Body of pancreas (tissue), 4 donors: ENCODE measurements around the gene SERPINA1. TPM values are rescaled to one million over a fixed set of nuclear protein-coding genes. Genes with fewer than 3 reads are reported as not detected.

ENCODE experiments used
- ATAC-seq: fragments of 150-250 bp; one replicate; pipeline ENCODE4 v1.9.1; 2016
- DNase-seq, 4 donors: peaks; one replicate each; pipeline ENCODE4 v3.0.0-alpha.2; 2019
- H3K27ac ChIP-seq, 4 donors: fragments of 200-600 bp; sonication (generic); 1 replicate in 3 of 4; 2 replicates in 1 of 4; pipeline versions ENCODE4 v1.5.1 to v1.6.1; 2016 to 2019; ENCODE audit warnings: mild to moderate bottlenecking in 1 of 4, mixed read lengths in 1 of 4, moderate library complexity in 1 of 4
- H3K27me3 ChIP-seq, 2 donors: fragments of 200-600 bp; sonication (generic); one replicate each; pipeline ENCODE4 v1.6.0; 2016; ENCODE audit warnings: mild to moderate bottlenecking in 1 of 2
- H3K36me3 ChIP-seq, 2 donors: fragments of 200-600 bp; sonication (generic); replicated peaks in 1 of 2; 2 replicates each; pipeline ENCODE4 v1.5.1; 2016; ENCODE audit warnings: low read depth in 2 of 2; ENCODE audit not compliant: insufficient read depth in 1 of 2
- H3K4me1 ChIP-seq: fragments of 200-600 bp; sonication (generic); one replicate; pipeline ENCODE4 v1.6.0; 2016
- H3K4me3 ChIP-seq, 2 donors: fragments of 200-600 bp; sonication (generic); 1 replicate in 1 of 2; 2 replicates in 1 of 2; pipeline ENCODE4 v1.5.1; 2016 to 2019
- H3K9me3 ChIP-seq, 3 donors: fragments of 200-600 bp; sonication (generic); 1 replicate in 2 of 3; 2 replicates in 1 of 3; pipeline ENCODE4 v1.5.1; 2016
- POLR2A ChIP-seq, 3 donors: fragments of 450-650 bp; IDR thresholded peaks; one replicate each; pipeline ENCODE4 v1.6.1; 2016; ENCODE audit warnings: antibody characterized with exemption in 3 of 3, mild to moderate bottlenecking in 2 of 3
- WGBS, 2 donors: methylation state at CpG; one replicate each; pipeline ENCODE4 v1.1.5; 2017; 5-methylcytosine and 5-hydroxymethylcytosine counted together
- intact Hi-C: fragments of 100-400 bp; cut with DNase I; formaldehyde crosslinking; loops from one replicate; pipeline ENCODE4 v1.15.1; 2023
- total RNA-seq, 2 donors: library from RNA; depleted of rRNA; stranded (reverse); fragments of >200 nt; gene quantifications; one replicate each; pipeline ENCODE4 v1.1.0, GENCODE V29; 2016
- TF ChIP-seq, protein P1 (sequence below), 7 experiments: fragments of 450-650 bp in 4 of 7; fragments of 200-600 bp in 3 of 7; sonication (generic) in 3 of 7; IDR thresholded peaks; one replicate each; pipeline ENCODE4 v1.5.1; 2016 to 2019; ENCODE audit warnings: antibody characterized with exemption in 7 of 7

The SERPINA1 gene
- total RNA-seq, 2 donors from 2014 or later, result 77.8 to 86.4 TPM

DNA sequence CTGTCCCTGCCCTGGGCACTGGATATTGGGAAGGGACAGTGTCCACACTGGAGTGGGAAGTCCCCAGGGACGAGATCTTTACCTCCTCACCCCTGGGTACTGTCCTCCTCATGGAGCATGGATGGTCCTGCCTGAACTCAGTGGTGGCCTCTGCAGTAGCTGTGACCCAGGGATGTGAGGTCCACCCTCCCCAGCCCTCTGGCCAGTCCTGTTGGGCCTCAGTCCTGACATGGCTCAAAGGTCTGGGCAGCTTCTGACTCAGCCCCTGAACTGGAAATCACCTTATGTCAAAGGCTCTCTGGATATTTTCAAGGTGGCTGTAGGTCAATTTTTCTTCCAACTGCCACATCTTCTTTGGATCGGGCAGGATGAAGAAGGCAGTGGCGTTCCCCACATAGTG, 24.4 kb downstream of the SERPINA1 start:
- H3K27me3 ChIP-seq, result no peaks in the 10 kb centered on the region
- ATAC-seq (no peak), DNase-seq (no peak)
- H3K36me3 ChIP-seq, result no peaks in the 10 kb centered on the region
- no peak overlapping the region for H3K4me3 ChIP-seq
- intact Hi-C loops, result no loop called here
- no peak for TF ChIP-seq POLR2A (IDR thresholded peaks at IDR 0.05)
- TF ChIP-seq, protein P1, sequence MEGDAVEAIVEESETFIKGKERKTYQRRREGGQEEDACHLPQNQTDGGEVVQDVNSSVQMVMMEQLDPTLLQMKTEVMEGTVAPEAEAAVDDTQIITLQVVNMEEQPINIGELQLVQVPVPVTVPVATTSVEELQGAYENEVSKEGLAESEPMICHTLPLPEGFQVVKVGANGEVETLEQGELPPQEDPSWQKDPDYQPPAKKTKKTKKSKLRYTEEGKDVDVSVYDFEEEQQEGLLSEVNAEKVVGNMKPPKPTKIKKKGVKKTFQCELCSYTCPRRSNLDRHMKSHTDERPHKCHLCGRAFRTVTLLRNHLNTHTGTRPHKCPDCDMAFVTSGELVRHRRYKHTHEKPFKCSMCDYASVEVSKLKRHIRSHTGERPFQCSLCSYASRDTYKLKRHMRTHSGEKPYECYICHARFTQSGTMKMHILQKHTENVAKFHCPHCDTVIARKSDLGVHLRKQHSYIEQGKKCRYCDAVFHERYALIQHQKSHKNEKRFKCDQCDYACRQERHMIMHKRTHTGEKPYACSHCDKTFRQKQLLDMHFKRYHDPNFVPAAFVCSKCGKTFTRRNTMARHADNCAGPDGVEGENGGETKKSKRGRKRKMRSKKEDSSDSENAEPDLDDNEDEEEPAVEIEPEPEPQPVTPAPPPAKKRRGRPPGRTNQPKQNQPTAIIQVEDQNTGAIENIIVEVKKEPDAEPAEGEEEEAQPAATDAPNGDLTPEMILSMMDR (IDR thresholded peaks at IDR 0.05), result no peak
- no peaks in the 10 kb centered on the region for H3K4me1 ChIP-seq
- no peak overlapping the region for H3K27ac ChIP-seq
- no peaks in the 10 kb centered on the region for H3K9me3 ChIP-seq
- 67 to 71% methylated on average over 3 of the region's 3 CpGs for WGBS, 2 donors

DNA sequence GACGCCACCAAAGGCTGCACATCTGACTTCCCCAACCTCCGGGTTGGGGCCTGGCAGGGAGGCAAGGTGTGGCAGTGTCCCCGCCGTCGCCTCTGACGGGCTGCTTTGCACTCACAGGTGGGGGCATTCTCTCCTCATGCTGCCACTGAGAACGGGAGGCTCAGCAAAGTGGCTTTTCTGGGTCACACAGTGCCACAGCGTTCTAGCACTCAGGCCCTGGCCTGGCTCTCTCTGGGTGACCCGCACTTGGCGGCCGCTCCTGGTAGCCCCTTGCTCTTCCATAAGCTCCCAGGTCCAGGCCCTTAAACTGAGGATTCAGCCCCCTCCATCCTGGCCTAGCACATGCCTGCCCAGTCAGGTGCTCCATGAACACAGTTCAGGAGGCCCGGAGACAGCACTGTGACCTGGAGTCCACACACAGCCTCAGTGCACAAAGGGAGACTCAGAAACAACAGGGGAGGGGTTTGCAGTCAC, 25.2 kb downstream of the SERPINA1 start:
- H3K27ac ChIP-seq, result no peak overlapping the region
- ATAC-seq, result no peak
- no peaks in the 10 kb centered on the region for H3K9me3 ChIP-seq
- intact Hi-C loops, result no loop called here
- 76 to 80% methylated on average over 12 of the region's 12 CpGs for WGBS, 2 donors
- H3K4me1 ChIP-seq, result no peaks in the 10 kb centered on the region
- TF ChIP-seq, protein P1 (IDR thresholded peaks at IDR 0.05), result no peak
- TF ChIP-seq POLR2A (IDR thresholded peaks at IDR 0.05), result no peak
- no peaks in the 10 kb centered on the region for H3K27me3 ChIP-seq
- no peak for DNase-seq
- H3K36me3 ChIP-seq, result no peaks in the 10 kb centered on the region
- H3K4me3 ChIP-seq, result no peak overlapping the region

DNA sequence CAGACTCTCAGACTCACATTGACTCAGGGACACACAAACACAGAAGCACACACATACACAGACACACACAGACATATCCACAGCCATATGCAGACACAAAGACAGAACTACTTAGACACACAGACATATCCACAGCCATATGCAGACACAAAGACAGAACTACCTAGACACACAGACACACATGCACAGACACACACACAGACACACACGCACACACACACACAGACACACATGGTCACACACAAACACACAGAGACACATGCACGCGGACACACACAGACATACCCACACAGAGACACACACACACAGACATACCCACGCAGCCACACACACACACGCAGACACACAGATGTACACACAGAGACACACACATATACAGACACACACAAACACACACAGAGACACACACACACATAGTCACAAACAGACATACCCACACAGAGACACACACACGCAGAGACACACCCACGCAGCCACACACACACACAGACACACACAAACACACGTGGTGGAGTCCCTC, 25.7 kb downstream of the SERPINA1 start:
- no peaks in the 10 kb centered on the region for H3K9me3 ChIP-seq
- TF ChIP-seq, protein P1 (IDR thresholded peaks at IDR 0.05), result no peak
- H3K27ac ChIP-seq, result no peak overlapping the region
- no peaks in the 10 kb centered on the region for H3K27me3 ChIP-seq
- 62 to 73% methylated on average over 8 of the region's 8 CpGs for WGBS, 2 donors
- DNase-seq (no peak), ATAC-seq (no peak)
- H3K4me3 ChIP-seq, result no peak overlapping the region
- intact Hi-C loops, result no loop called here
- H3K4me1 ChIP-seq, result no peaks in the 10 kb centered on the region
- no peaks in the 10 kb centered on the region for H3K36me3 ChIP-seq

DNA sequence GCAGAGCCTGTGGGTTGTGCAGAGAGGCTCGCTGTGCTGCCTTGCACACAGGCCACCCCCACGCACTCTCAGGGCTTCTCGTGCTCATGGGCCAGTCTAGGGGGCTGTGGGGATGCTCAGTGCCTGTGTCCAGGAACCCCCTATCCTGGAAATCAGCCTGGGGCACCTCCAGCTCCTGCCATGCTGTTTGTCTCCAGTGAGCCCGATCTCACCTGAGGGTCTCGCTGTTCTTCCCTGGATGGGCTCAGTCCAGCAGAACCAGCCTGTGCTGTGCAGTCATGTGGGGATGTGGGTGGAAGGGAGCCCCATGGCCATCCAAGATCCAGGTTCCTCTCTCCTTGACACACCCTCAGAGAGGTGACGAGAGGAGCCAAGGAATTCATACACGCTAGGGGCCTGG, 26.7 kb downstream of the SERPINA1 start:
- intact Hi-C loops, result no loop called here
- Histone ChIP-seq H3K36me3 (no peaks in the 10 kb centered on the region), H3K27ac (no peak overlapping the region), H3K27me3 (no peaks in the 10 kb centered on the region), H3K4me1 (no peaks in the 10 kb centered on the region), H3K4me3 (no peak overlapping the region), H3K9me3 (no peaks in the 10 kb centered on the region)
- no peak for DNase-seq
- ATAC-seq, result no peak
- TF ChIP-seq POLR2A (IDR thresholded peaks at IDR 0.05), result no peak
- TF ChIP-seq, protein P1 (IDR thresholded peaks at IDR 0.05), result no peak
- WGBS, 2 donors, result 83 to 95% methylated on average over 1 to 4 of the region's 7 CpGs

DNA sequence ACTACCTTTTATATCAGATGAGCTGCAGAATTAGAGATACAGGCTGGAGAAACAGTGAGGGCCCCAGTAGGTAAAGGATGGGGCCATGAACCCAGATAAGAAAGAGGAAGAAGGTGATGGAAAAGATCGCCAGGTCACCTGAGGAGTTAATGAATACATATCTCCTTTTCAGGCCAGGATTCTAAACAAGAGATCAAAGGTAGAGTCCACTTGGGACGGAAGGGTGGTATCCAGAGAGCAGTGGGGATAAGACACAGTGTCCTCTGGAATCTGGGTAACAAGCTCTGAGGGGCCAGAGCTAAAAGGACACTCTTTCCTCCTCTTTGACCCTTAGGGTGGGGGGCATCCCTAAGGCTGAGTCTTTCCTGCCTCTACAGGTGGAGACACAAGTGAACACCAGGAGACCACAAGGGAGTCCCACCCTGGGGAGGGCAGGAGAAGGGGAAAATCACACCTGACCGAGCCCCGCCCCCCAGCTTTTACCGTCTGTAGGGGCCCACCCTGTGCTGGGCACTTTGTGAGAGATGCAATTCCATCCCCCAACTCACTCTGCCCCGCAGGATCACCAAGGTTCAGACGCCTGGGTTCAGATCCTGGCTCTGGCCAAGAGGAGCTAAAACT, 27.3 kb downstream of the SERPINA1 start:
- no peaks in the 10 kb centered on the region for H3K27me3 ChIP-seq
- DNase-seq, result no peak
- H3K27ac ChIP-seq, result no peak overlapping the region
- intact Hi-C loops, result no loop called here
- no peak for ATAC-seq
- no peaks in the 10 kb centered on the region for H3K36me3 ChIP-seq
- no peak overlapping the region for H3K4me3 ChIP-seq
- WGBS, 2 donors, result 31 to 65% methylated on average over 2 to 7 of the region's 7 CpGs
- no peak for TF ChIP-seq POLR2A (IDR thresholded peaks at IDR 0.05)
- no peaks in the 10 kb centered on the region for H3K4me1 ChIP-seq
- no peaks in the 10 kb centered on the region for H3K9me3 ChIP-seq
